ENCODE data around the gene RCAN1. TPM values are rescaled to one million over a fixed set of nuclear protein-coding genes. Genes with fewer than 3 reads are reported as not detected.

RCAN1 gene
- total RNA-seq, 3 donors from 2014 or later (not counting 1 experiment from before 2014, with no cell fraction given) = 6.7 to 8.9 (median 8.2) TPM

DNA sequence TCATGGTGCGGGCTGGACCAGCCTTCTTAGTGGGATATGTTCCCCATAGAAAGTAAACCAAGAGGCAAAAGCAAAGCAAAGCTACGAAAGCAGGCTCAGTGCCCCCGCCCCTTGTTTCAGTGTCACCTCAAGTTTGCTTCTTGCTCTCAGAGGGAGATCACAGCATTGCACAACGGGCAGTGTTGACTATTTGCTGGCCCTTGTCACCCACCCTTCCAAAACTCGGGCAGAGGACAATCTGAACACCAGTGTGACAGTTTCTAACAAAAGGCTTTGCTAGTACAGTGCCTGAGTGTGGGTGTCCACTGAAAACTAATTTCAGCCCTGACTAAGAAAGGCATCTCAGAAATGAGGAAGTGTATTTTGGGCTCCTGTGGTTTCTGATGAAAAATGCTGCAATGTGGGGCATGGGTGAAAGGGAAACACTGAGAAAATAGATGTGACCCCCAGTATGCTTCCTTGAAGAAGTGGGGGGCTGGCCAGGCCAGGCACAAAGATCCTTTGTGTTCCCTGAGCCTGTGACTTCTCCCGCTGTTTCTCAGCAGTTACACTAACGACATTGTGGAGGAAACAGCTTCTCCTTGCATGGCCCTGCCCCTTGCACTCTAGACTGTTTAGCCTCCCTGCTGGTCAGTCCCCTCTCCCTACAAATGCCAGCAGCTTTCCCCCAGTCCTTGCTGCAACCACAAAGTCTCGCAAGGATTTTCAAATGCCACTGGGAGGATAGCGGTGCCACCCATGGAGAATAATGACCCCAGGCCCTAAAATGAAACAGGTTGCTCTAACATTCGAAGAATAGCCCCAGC, 69.6 kb downstream of the RCAN1 start:
- no peaks in the 10 kb centered on the region for H3K27me3 ChIP-seq (ENCODE audit: control insufficient read depth, insufficient read depth, low read length)
- Mint-ChIP-seq H3K36me3 (no peaks in the 10 kb centered on the region), H3K27ac (no peak overlapping the region), H3K27me3 (ENCODE audit: low read depth in 2 of 2) (no peaks in the 10 kb centered on the region), H3K4me3 (no peak overlapping the region), H3K9me3 (no peaks in the 10 kb centered on the region), H3K4me1 (peaks cover 19 to 26% of the 10 kb centered on the region in 2 donors)
- H3K9me3 ChIP-seq (ENCODE audit: control insufficient read depth, insufficient read depth, low read length) = no peaks in the 10 kb centered on the region
- peaks cover 17% of the 10 kb centered on the region for H3K4me1 ChIP-seq (ENCODE audit: control insufficient read depth, insufficient read depth, low read length)
- WGBS (ENCODE audit: insufficient coverage) = 43% methylated on average over 10 of the region's 10 CpGs
- intact Hi-C loops (cut with micrococcal nuclease) = no loop called here
- no peak overlapping the region for H3K4me3 ChIP-seq (ENCODE audit: low read length)
- ATAC-seq (peak; percentile 15 to 66 (median 38)), DNase-seq (no peak)
- TF ChIP-seq CTCF (IDR thresholded peaks at IDR 0.05) = no peak
- H3K27ac ChIP-seq (ENCODE audit: low read length) = peak overlapping the region; percentile 2
- H3K36me3 ChIP-seq (ENCODE audit: control insufficient read depth, insufficient read depth, low read length) = no peaks in the 10 kb centered on the region

DNA sequence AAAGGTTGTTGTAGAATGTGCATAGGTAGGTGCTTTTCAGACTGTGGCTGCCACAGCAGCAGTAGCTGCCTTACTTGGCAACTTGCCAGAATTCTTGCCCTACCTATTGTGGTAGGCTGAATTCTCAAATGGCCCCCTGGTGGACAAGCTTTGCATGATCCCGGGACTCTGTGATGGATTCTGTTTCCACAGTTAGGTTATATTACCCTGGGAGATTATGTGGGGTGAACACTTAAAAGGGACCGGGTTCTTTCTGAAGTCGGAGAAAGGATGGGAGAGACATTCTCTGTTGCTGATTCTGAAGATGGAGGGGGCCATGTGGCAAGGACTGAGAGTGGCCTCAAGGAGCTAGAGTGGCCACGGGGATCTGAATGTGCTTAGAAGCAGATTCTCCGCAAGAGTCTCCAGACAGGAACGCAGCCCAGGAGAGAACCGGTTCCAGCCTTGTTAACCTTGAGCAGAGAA, 70.8 kb downstream of the RCAN1 start:
- Histone ChIP-seq H3K4me1 (ENCODE audit: control insufficient read depth, insufficient read depth, low read length) (peaks cover 17% of the 10 kb centered on the region), H3K9me3 (ENCODE audit: control insufficient read depth, insufficient read depth, low read length) (no peaks in the 10 kb centered on the region), H3K27me3 (ENCODE audit: control insufficient read depth, insufficient read depth, low read length) (no peaks in the 10 kb centered on the region), H3K36me3 (ENCODE audit: control insufficient read depth, insufficient read depth, low read length) (no peaks in the 10 kb centered on the region), H3K4me3 (ENCODE audit: low read length) (no peak overlapping the region), H3K27ac (ENCODE audit: low read length) (no peak overlapping the region)
- 98% methylated on average over 7 of the region's 7 CpGs for WGBS (ENCODE audit: insufficient coverage)
- Mint-ChIP-seq H3K36me3 (no peaks in the 10 kb centered on the region), H3K4me1 (peaks cover 19 to 25% of the 10 kb centered on the region in 2 donors), H3K9me3 (no peaks in the 10 kb centered on the region), H3K27me3 (ENCODE audit: low read depth in 2 of 2) (no peaks in the 10 kb centered on the region), H3K27ac (no peak overlapping the region), H3K4me3 (no peak overlapping the region)
- no peak for TF ChIP-seq CTCF (IDR thresholded peaks at IDR 0.05)
- DNase-seq (peak in 1 of 2 donors; percentile 69), ATAC-seq (peak in 2 of 3 donors; percentile 41 to 64)
- intact Hi-C loops (cut with micrococcal nuclease) = no loop called here

DNA sequence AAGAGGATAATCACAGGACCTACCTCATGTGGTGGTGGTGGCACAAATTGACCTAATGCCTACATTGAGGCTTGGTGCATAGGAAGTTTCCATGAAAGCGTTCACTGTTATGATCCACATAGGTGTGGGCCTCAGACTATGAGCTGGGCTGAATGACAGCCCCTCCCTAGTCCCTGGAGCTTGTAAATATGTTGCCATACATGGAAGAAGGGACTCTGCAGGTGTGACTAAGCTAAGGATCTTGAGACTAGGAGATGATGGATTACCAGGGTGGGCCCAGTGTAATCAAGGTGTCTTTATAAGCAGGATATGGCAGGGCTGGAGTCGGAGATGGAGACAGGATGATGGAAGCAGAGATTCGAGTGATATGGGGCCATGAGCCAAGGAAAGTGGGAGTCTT, 71.9 kb downstream of the RCAN1 start:
- WGBS (ENCODE audit: insufficient coverage) = 94% methylated on average over 3 of the region's 3 CpGs
- H3K4me3 Mint-ChIP-seq = no peak overlapping the region
- Histone ChIP-seq H3K4me1 (ENCODE audit: control insufficient read depth, insufficient read depth, low read length) (peaks cover 17% of the 10 kb centered on the region), H3K27ac (ENCODE audit: low read length) (no peak overlapping the region), H3K4me3 (ENCODE audit: low read length) (no peak overlapping the region), H3K9me3 (ENCODE audit: control insufficient read depth, insufficient read depth, low read length) (no peaks in the 10 kb centered on the region), H3K27me3 (ENCODE audit: control insufficient read depth, insufficient read depth, low read length) (no peaks in the 10 kb centered on the region), H3K36me3 (ENCODE audit: control insufficient read depth, insufficient read depth, low read length) (no peaks in the 10 kb centered on the region)
- peaks cover 19 to 22% of the 10 kb centered on the region in 2 donors for H3K4me1 Mint-ChIP-seq
- no peaks in the 10 kb centered on the region for H3K36me3 Mint-ChIP-seq
- no peak for ATAC-seq
- peak overlapping the region in 1 of 2 donors; percentile 68 for H3K27ac Mint-ChIP-seq
- no peak for TF ChIP-seq CTCF (IDR thresholded peaks at IDR 0.05)
- intact Hi-C loops (cut with micrococcal nuclease) = no loop called here
- no peaks in the 10 kb centered on the region for H3K27me3 Mint-ChIP-seq (ENCODE audit: low read depth in 2 of 2)
- no peak for DNase-seq
- H3K9me3 Mint-ChIP-seq = no peaks in the 10 kb centered on the region
